IMR-90 (cell line): ENCODE data around the gene ATMIN. TPM values are rescaled to one million over a fixed set of nuclear protein-coding genes. Genes with fewer than 3 reads are reported as not detected.

ENCODE experiments used
- ATAC-seq: fragments of 200-7000 bp; cut with Tn5 transposase; 2 replicates; pipeline ENCODE4 v1.9.1; 2020; ENCODE audit warnings: low read depth, mild to moderate bottlenecking, moderate library complexity
- BruUV-seq: library from RNA; stranded (reverse); fragments of 400-500 nt; replicated peaks from 2 replicates; lab custom pipeline; 2021; lab: Mats Ljungman, UMichigan
- CTCF ChIA-PET: fragments of 300-600 bp; formaldehyde crosslinking; extraction: SDS; loops from one replicate; lab custom pipeline; 2021; ENCODE audit warnings: antibody characterized with exemption; lab: Yijun Ruan, JAX
- POLR2A ChIA-PET: fragments of 300-600 bp; sonication (Branson Sonifier 250); formaldehyde crosslinking; loops from one replicate; lab custom pipeline; 2022; ENCODE audit warnings: antibody characterized with exemption; ENCODE audit not compliant: unreplicated experiment; lab: Charles Lee
- DNase-seq: peaks from one replicate; pipeline ENCODE4 v3.0.0; 2013
- H2AFZ ChIP-seq: replicated peaks from 2 replicates; pipeline ENCODE3; 2013; ENCODE audit warnings: low read length, mild to moderate bottlenecking; ENCODE audit not compliant: poor library complexity
- H2AK5ac ChIP-seq: 2 replicates; pipeline ENCODE4 v1.6.1; 2013; ENCODE audit warnings: low read depth, low read length, inconsistent platforms
- H2AK9ac ChIP-seq: replicated peaks from 2 replicates; pipeline ENCODE3; 2013; ENCODE audit warnings: mild to moderate bottlenecking, low read depth, low read length, moderate library complexity; ENCODE audit not compliant: poor library complexity
- H2BK120ac ChIP-seq: 2 replicates; pipeline ENCODE4 v1.6.1; 2013; ENCODE audit warnings: low read depth, low read length, inconsistent platforms
- H2BK15ac ChIP-seq: 3 replicates; pipeline ENCODE4 v1.6.1; 2013; ENCODE audit warnings: low read depth, low read length, inconsistent platforms
- H2BK20ac ChIP-seq: 2 replicates; pipeline ENCODE4 v1.6.1; 2013; ENCODE audit warnings: low read depth, mild to moderate bottlenecking, inconsistent platforms, low read length, moderate library complexity
- H2BK5ac ChIP-seq: 2 replicates; pipeline ENCODE4 v1.6.1; 2013; ENCODE audit warnings: mild to moderate bottlenecking, low read depth, low read length, inconsistent platforms; ENCODE audit not compliant: poor library complexity, severe bottlenecking
- H3K14ac ChIP-seq: replicated peaks from 2 replicates; pipeline ENCODE4 v1.6.1; 2013; ENCODE audit warnings: low read depth, low read length, inconsistent platforms
- H3K18ac ChIP-seq: 2 replicates; pipeline ENCODE4 v1.6.1; 2013; ENCODE audit warnings: low read depth, low read length, control low read depth
- H3K23ac ChIP-seq: 2 replicates; pipeline ENCODE4 v1.6.1; 2013; ENCODE audit warnings: low read depth, low read length, inconsistent platforms
- H3K27ac ChIP-seq: 2 replicates; pipeline ENCODE4 v1.5.1; 2013; ENCODE audit warnings: mild to moderate bottlenecking, control low read depth, low read length; ENCODE audit not compliant: insufficient read depth
- H3K27me3 ChIP-seq: 2 replicates; pipeline ENCODE4 v1.6.1; 2013; ENCODE audit warnings: low read length; ENCODE audit not compliant: control insufficient read depth, insufficient read depth
- H3K36me3 ChIP-seq: 2 replicates; pipeline ENCODE4 v1.6.1; 2013; ENCODE audit warnings: low read length, mixed read lengths; ENCODE audit not compliant: control insufficient read depth, insufficient read depth
- H3K4ac ChIP-seq: 2 replicates; pipeline ENCODE4 v1.6.1; 2013; ENCODE audit warnings: low read depth, low read length, inconsistent platforms
- H3K4me1 ChIP-seq: 2 replicates; pipeline ENCODE4 v1.6.1; 2013; ENCODE audit warnings: low read length, mixed read lengths; ENCODE audit not compliant: control insufficient read depth, insufficient read depth
- H3K4me2 ChIP-seq: 2 replicates; pipeline ENCODE4 v1.6.1; 2013; ENCODE audit warnings: low read depth, mild to moderate bottlenecking, control low read depth, low read length, moderate library complexity
- H3K4me3 ChIP-seq: 2 replicates; pipeline ENCODE4 v1.5.1; 2013; ENCODE audit warnings: low read depth, mild to moderate bottlenecking, control low read depth, low read length, moderate library complexity; ENCODE audit not compliant: insufficient read depth
- H3K56ac ChIP-seq: 2 replicates; pipeline ENCODE4 v1.6.1; 2013; ENCODE audit warnings: low read length, inconsistent platforms; ENCODE audit not compliant: insufficient read depth; ENCODE audit errors: extremely low read depth
- H3K79me1 ChIP-seq, 2 experiments: 2 replicates each; pipeline ENCODE4 v1.6.1; 2013; ENCODE audit warnings: low read length in 2 of 2, inconsistent platforms in 1 of 2, low read depth in 1 of 2
- H3K9ac ChIP-seq: 2 replicates; pipeline ENCODE4 v1.6.1; 2013; ENCODE audit warnings: low read depth, low read length, control low read depth
- H3K9me1 ChIP-seq: 2 replicates; pipeline ENCODE4 v1.6.1; 2013; ENCODE audit warnings: low read length, inconsistent platforms; ENCODE audit not compliant: insufficient read depth
- H3K9me3 ChIP-seq: 2 replicates; pipeline ENCODE4 v1.6.1; 2013; ENCODE audit warnings: low read length; ENCODE audit not compliant: control insufficient read depth, insufficient read depth
- H4K20me1 ChIP-seq: 2 replicates; pipeline ENCODE4 v1.6.1; 2013; ENCODE audit warnings: low read length, inconsistent platforms; ENCODE audit not compliant: insufficient read depth
- H4K5ac ChIP-seq: 2 replicates; pipeline ENCODE4 v1.6.1; 2013; ENCODE audit warnings: mild to moderate bottlenecking, low read depth, low read length, control low read depth
- H4K8ac ChIP-seq, 2 experiments: 2 replicates each; pipeline ENCODE4 v1.6.1; 2013; ENCODE audit warnings: low read depth in 2 of 2, low read length in 2 of 2, control low read depth in 1 of 2, inconsistent platforms in 1 of 2
- H4K91ac ChIP-seq: 2 replicates; pipeline ENCODE4 v1.6.1; 2013; ENCODE audit warnings: low read depth, low read length, inconsistent platforms; ENCODE audit not compliant: insufficient read depth
- BHLHE40 ChIP-seq: fragments of 150-350 bp; IDR thresholded peaks from 2 replicates; pipeline ENCODE4 v1.6.1; 2016; ENCODE audit warnings: mild to moderate bottlenecking, low read depth, low read length
- CEBPB ChIP-seq: IDR thresholded peaks from 2 replicates; pipeline ENCODE4 v1.6.1; 2012; ENCODE audit warnings: low read depth, low read length, improper control_type of control experiment
- CHD1 ChIP-seq: IDR thresholded peaks from 2 replicates; pipeline ENCODE4 v1.6.1; 2012; ENCODE audit warnings: low read depth, low read length, improper control_type of control experiment
- CTCF ChIP-seq: conservative IDR thresholded peaks from 2 replicates; pipeline ENCODE4 v1.5.1; 2012; ENCODE audit warnings: mild to moderate bottlenecking, low read depth, low read length, improper control_type of control experiment
- ELK1 ChIP-seq: fragments of 150-350 bp; IDR thresholded peaks from 2 replicates; pipeline ENCODE4 v1.6.1; 2016; ENCODE audit warnings: low read depth, mild to moderate bottlenecking, low read length, moderate library complexity, borderline replicate concordance
- FOS ChIP-seq: fragments of 150-350 bp; IDR thresholded peaks from 2 replicates; pipeline ENCODE4 v1.6.1; 2016; ENCODE audit warnings: low read depth, low read length
- MAFK ChIP-seq: IDR thresholded peaks from 2 replicates; pipeline ENCODE4 v1.6.1; 2012; ENCODE audit warnings: low read depth, low read length, improper control_type of control experiment
- MAZ ChIP-seq: IDR thresholded peaks from 2 replicates; pipeline ENCODE4 v1.6.1; 2012; ENCODE audit warnings: low read depth, mild to moderate bottlenecking, low read length, improper control_type of control experiment, moderate library complexity, borderline replicate concordance
- MXI1 ChIP-seq: IDR thresholded peaks from 2 replicates; pipeline ENCODE4 v1.6.1; 2012; ENCODE audit warnings: low read depth, mild to moderate bottlenecking, low read length, moderate library complexity, borderline replicate concordance
- NFE2L2 ChIP-seq: fragments of 150-350 bp; IDR thresholded peaks from 2 replicates; pipeline ENCODE4 v1.6.1; 2016; ENCODE audit warnings: low read depth, mild to moderate bottlenecking, low read length
- POLR2A ChIP-seq: IDR thresholded peaks from 2 replicates; pipeline ENCODE4 v1.6.1; 2012; ENCODE audit warnings: mild to moderate bottlenecking, low read depth, low read length
- RAD21 ChIP-seq: IDR thresholded peaks from 2 replicates; pipeline ENCODE4 v1.6.1; 2012; ENCODE audit warnings: low read length, improper control_type of control experiment
- RCOR1 ChIP-seq: IDR thresholded peaks from 2 replicates; pipeline ENCODE4 v1.6.1; 2012; ENCODE audit warnings: mild to moderate bottlenecking, low read length, improper control_type of control experiment; ENCODE audit not compliant: insufficient replicate concordance
- RFX5 ChIP-seq: IDR thresholded peaks from 2 replicates; pipeline ENCODE4 v1.8.0; 2012; ENCODE audit warnings: low read depth, mild to moderate bottlenecking, low read length, moderate library complexity
- SMC3 ChIP-seq: fragments of 150-350 bp; IDR thresholded peaks from 2 replicates; pipeline ENCODE4 v1.6.1; 2016; ENCODE audit warnings: low read depth, mild to moderate bottlenecking, antibody characterized with exemption, low read length, moderate library complexity
- USF2 ChIP-seq: fragments of 150-350 bp; IDR thresholded peaks from 2 replicates; pipeline ENCODE4 v1.6.1; 2017; ENCODE audit warnings: mild to moderate bottlenecking, antibody characterized with exemption, low read length, low read depth
- WGBS, 2 experiments: methylation state at CpG; one replicate each; pipeline versions ENCODE4 v1.1.5 to v1.1.7; 2013; ENCODE audit warnings: missing lambda C conversion rate in 2 of 2; ENCODE audit not compliant: insufficient read length in 1 of 2; ENCODE audit errors: extremely low coverage in 2 of 2; 5-methylcytosine and 5-hydroxymethylcytosine counted together
- dilution Hi-C: fragments of 300-500 bp; cut with HindIII; formaldehyde crosslinking; loops from one replicate; pipeline ENCODE4 v1.14.3; 2018; ENCODE audit warnings: low sequenced_read_pairs; ENCODE audit not compliant: unreplicated experiment
- in situ Hi-C: fragments of 300-500 bp; cut with MboI; formaldehyde crosslinking; loops from 3 replicates; pipeline ENCODE4 v1.14.3; 2019; ENCODE audit warnings: low sequenced_read_pairs, inconsistent platforms, mixed read lengths
- intact Hi-C: fragments of 100-400 bp; cut with micrococcal nuclease; formaldehyde crosslinking; loops from 2 replicates; pipeline ENCODE4 v1.10.0; 2022
- polyA plus RNA-seq, 3 experiments: library from polyadenylated mRNA; depleted of rRNA; stranded (reverse); fragments of >200 nt; gene quantifications; 2 replicates each; pipeline ENCODE4 v1.2.3, GENCODE V29; 2012; ENCODE audit warnings: low replicate concordance in 1 of 3
- total RNA-seq: library from RNA; depleted of rRNA; stranded (reverse); fragments of >200 nt; gene quantifications from 2 replicates; pipeline ENCODE4 v1.2.3, GENCODE V29; 2012

The ATMIN gene
- total and polyA plus RNA-seq, 2 of the 4 experiments (the other 2 are of a cell fraction) = 15.8 to 45.9 TPM

- H3K4me2 ChIP-seq = no peak overlapping the region
- no peak overlapping the region for H2AK9ac ChIP-seq
- no peak overlapping the region for H3K9ac ChIP-seq
- H2BK15ac ChIP-seq = no peak overlapping the region
- no peak for TF ChIP-seq FOS
- TF ChIP-seq MAZ = no peak
- TF ChIP-seq MXI1 = no peak
- TF ChIP-seq RFX5 = no peak
- no peak for TF ChIP-seq MAFK
- no peak for TF ChIP-seq RAD21
- TF ChIP-seq RCOR1 = no peak
- TF ChIP-seq CEBPB = no peak
- no peak for TF ChIP-seq NFE2L2
- no peak for TF ChIP-seq POLR2A
- no peak for TF ChIP-seq CHD1
- no peak for TF ChIP-seq USF2
- no peak for TF ChIP-seq ELK1
- TF ChIP-seq CTCF = no peak
- no peak for TF ChIP-seq BHLHE40
- TF ChIP-seq SMC3 = no peak
- ChIA-PET POLR2A (no interaction called here), CTCF (no interaction called here)
- no peaks in the 10 kb centered on the region for H4K20me1 ChIP-seq
- H3K79me1 ChIP-seq = no peaks in the 10 kb centered on the region
- no peaks in the 10 kb centered on the region for H3K36me3 ChIP-seq
- H3K9me1 ChIP-seq = no peaks in the 10 kb centered on the region
- no peak overlapping the region for H2AK5ac ChIP-seq
- H3K56ac ChIP-seq = no peak overlapping the region
- H2BK120ac ChIP-seq = no peak overlapping the region
- no peak overlapping the region for H2BK20ac ChIP-seq
- no peak overlapping the region for H3K14ac ChIP-seq
- no peak overlapping the region for H4K8ac ChIP-seq
- no peak overlapping the region for H4K91ac ChIP-seq
- no peak overlapping the region for H4K5ac ChIP-seq
- no peak for DNase-seq
- no peak overlapping the region for H3K4ac ChIP-seq
- no peaks in the 10 kb centered on the region for H3K27me3 ChIP-seq
- no peak overlapping the region for H3K4me3 ChIP-seq
- dilution Hi-C loops = no loop called here
- peaks cover 3% of the 10 kb centered on the region; the same call in 1 of the 2 replicates for H3K9me3 ChIP-seq
- WGBS, 2 experiments = 66% methylated on average over 5 of the region's 11 CpGs; no CpG with 5 or more reads in 1 of the 2 experiments
- H2AFZ ChIP-seq = no peak overlapping the region
- no peak for ATAC-seq
- no peak overlapping the region for H3K27ac ChIP-seq
- H3K18ac ChIP-seq = no peak overlapping the region
- in situ Hi-C loops = no loop called here
- no peaks in the 10 kb centered on the region for H3K4me1 ChIP-seq
- intact Hi-C loops = no loop called here
- no peak overlapping the region for H3K23ac ChIP-seq
- BruUV-seq = no TSS peak
- no peak overlapping the region for H2BK5ac ChIP-seq
These were observed 18.1 kb downstream of the ATMIN start for GRCh38 chr16:81053761-81054160.
